ENCODE measurements around the gene EXOC3.
A peak's percentile ranks its signal among the peaks of the same experiment; 100 is the strongest.

EXOC3 gene

DNA sequence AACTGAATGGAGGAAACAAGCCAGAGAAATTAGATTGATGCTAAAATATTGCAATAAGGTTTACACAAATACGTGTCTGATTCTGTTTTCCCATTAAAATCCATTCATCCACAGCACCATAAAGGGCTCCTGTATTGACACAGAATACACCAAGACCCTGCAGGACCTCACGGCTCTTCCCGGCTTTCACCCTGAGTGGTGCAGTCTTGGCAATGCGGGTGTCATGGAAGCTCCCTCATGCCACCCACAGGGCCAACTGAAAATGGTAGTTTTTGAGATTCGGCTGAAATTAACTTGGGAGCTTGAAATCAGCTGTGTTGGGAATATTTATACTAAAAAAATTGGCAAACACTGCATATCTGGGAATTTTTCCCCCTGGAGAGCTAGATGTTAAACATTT, 17.3 kb upstream of the EXOC3 start:
- Histone ChIP-seq H3K36me3 (ENCODE audit: insufficient read depth, low read length) (no peaks in the 10 kb centered on the region), H3K4me1 (ENCODE audit: insufficient read depth, low read length, poor library complexity, severe bottlenecking) (peaks cover 25% of the 10 kb centered on the region), H3K4me2 (ENCODE audit: low read depth, low read length, poor library complexity, severe bottlenecking) (no peak overlapping the region), H3K9ac (ENCODE audit: low read depth, low read length, poor library complexity, severe bottlenecking) (peak overlapping the region; percentile 67), H4K20me1 (ENCODE audit: insufficient read depth, low read length, poor library complexity, severe bottlenecking) (no peaks in the 10 kb centered on the region), H2AFZ (ENCODE audit: low read length) (no peak overlapping the region), H3K9me3 (ENCODE audit: insufficient read depth, low read depth, low read length) (no peaks in the 10 kb centered on the region), H3K9me2 (replicated peaks; ENCODE audit: low read depth, low read length) (no peaks in the 10 kb centered on the region), H3K79me2 (ENCODE audit: insufficient read depth, low read length) (no peaks in the 10 kb centered on the region), H3F3A (ENCODE audit: low read depth) (no peaks in the 10 kb centered on the region), H3K27me3 (ENCODE audit: insufficient read depth, low read length, poor library complexity, severe bottlenecking) (no peaks in the 10 kb centered on the region), H3K4me3 (ENCODE audit: low read length, poor library complexity, severe bottlenecking) (no peak overlapping the region)
- TF ChIP-seq EZH2phosphoT487 (IDR thresholded peaks at IDR 0.05; ENCODE audit: borderline replicate concordance), result no peak
- TF ChIP-seq, protein P1, sequence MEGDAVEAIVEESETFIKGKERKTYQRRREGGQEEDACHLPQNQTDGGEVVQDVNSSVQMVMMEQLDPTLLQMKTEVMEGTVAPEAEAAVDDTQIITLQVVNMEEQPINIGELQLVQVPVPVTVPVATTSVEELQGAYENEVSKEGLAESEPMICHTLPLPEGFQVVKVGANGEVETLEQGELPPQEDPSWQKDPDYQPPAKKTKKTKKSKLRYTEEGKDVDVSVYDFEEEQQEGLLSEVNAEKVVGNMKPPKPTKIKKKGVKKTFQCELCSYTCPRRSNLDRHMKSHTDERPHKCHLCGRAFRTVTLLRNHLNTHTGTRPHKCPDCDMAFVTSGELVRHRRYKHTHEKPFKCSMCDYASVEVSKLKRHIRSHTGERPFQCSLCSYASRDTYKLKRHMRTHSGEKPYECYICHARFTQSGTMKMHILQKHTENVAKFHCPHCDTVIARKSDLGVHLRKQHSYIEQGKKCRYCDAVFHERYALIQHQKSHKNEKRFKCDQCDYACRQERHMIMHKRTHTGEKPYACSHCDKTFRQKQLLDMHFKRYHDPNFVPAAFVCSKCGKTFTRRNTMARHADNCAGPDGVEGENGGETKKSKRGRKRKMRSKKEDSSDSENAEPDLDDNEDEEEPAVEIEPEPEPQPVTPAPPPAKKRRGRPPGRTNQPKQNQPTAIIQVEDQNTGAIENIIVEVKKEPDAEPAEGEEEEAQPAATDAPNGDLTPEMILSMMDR (conservative IDR thresholded peaks at IDR 0.05; ENCODE audit: low read length), result peak; percentile 75

DNA sequence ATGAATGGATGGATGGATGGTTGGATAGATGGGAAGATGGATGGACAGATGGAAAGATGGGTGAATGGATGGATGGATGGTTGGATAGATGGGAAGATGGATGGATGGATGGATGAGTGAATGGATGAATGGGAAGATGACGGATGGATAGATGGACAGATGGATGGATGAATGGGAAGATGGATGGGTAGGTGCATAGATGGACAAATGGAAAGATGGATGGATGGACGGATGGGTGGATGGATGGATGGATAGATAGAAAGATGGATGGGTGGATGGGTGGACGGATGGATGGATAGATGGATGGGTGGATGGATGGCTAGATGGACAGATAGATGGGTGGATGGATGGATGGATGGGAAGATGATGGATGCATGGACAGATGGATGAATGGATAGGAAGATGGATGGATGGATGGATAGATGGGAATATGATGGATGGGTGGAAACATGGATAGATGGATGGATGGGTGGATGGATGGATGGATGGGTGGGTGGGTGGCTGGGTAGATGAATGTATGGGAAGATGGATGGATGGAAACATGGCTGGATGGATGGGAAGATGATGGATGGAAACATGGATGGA, 16.5 kb upstream of the EXOC3 start:
- peaks cover 30% of the 10 kb centered on the region for H3K4me1 ChIP-seq (ENCODE audit: insufficient read depth, low read length, poor library complexity, severe bottlenecking)

DNA sequence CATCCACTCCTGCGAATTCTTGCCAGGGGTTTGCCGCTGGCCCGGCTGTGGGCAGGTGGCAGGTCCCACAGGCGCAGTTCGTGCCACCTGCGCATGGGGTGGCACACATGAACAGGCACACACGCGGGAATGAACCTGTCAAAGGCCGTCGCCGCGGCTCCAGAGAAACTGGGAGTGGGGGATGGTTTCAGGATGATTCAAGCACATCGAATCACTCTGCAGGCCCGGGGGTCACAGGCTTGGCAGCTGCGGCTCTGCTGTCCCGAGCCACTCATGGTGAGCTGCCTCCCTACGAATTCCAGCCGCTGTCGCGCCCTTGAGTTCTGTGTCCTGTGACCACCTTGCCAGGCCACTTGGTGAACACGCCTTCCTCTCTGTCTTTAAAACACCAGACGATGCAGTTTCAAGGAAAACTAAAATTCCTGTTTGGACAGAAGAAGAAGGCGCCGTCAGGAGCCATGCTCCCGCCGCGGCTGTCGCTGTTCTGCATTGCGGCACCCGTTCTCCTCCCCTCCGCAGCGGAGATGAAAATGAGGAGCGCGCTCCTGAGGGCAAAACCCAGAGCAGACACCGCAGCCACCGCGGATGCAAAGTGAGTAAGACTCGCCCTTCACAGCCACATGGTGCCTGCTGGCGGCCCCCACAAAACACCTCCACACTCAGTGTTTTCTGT, 15.4 kb upstream of the EXOC3 start:
- H3F3A ChIP-seq (ENCODE audit: low read depth), result no peaks in the 10 kb centered on the region
- H3K36me3 ChIP-seq (ENCODE audit: insufficient read depth, low read length), result no peaks in the 10 kb centered on the region
- no peaks in the 10 kb centered on the region for H3K9me2 ChIP-seq (replicated peaks; ENCODE audit: low read depth, low read length)
- no peak overlapping the region for H3K4me3 ChIP-seq (ENCODE audit: low read length, poor library complexity, severe bottlenecking)
- H4K20me1 ChIP-seq (ENCODE audit: insufficient read depth, low read length, poor library complexity, severe bottlenecking), result no peaks in the 10 kb centered on the region
- no peaks in the 10 kb centered on the region for H3K9me3 ChIP-seq (ENCODE audit: insufficient read depth, low read depth, low read length)
- no peak overlapping the region for H2AFZ ChIP-seq (ENCODE audit: low read length)
- peaks cover 35% of the 10 kb centered on the region for H3K4me1 ChIP-seq (ENCODE audit: insufficient read depth, low read length, poor library complexity, severe bottlenecking)
- H3K79me2 ChIP-seq (ENCODE audit: insufficient read depth, low read length), result no peaks in the 10 kb centered on the region
- TF ChIP-seq, protein P1 (conservative IDR thresholded peaks at IDR 0.05; ENCODE audit: low read length), result no peak
- no peak for TF ChIP-seq EZH2phosphoT487 (IDR thresholded peaks at IDR 0.05; ENCODE audit: borderline replicate concordance)
- H3K27me3 ChIP-seq (ENCODE audit: insufficient read depth, low read length, poor library complexity, severe bottlenecking), result no peaks in the 10 kb centered on the region
- no peak overlapping the region for H3K9ac ChIP-seq (ENCODE audit: low read depth, low read length, poor library complexity, severe bottlenecking)
- H3K4me2 ChIP-seq (ENCODE audit: low read depth, low read length, poor library complexity, severe bottlenecking), result no peak overlapping the region

More for the DNA sequence above, 16.5 kb upstream of the EXOC3 start:
- Histone ChIP-seq H3K9ac (ENCODE audit: low read depth, low read length, poor library complexity, severe bottlenecking) (no peak overlapping the region), H2AFZ (ENCODE audit: low read length) (no peak overlapping the region), H3K79me2 (ENCODE audit: insufficient read depth, low read length) (no peaks in the 10 kb centered on the region), H3K4me3 (ENCODE audit: low read length, poor library complexity, severe bottlenecking) (no peak overlapping the region), H3K4me2 (ENCODE audit: low read depth, low read length, poor library complexity, severe bottlenecking) (no peak overlapping the region), H3F3A (ENCODE audit: low read depth) (no peaks in the 10 kb centered on the region), H4K20me1 (ENCODE audit: insufficient read depth, low read length, poor library complexity, severe bottlenecking) (no peaks in the 10 kb centered on the region), H3K36me3 (ENCODE audit: insufficient read depth, low read length) (no peaks in the 10 kb centered on the region), H3K9me3 (ENCODE audit: insufficient read depth, low read depth, low read length) (no peaks in the 10 kb centered on the region), H3K9me2 (replicated peaks; ENCODE audit: low read depth, low read length) (no peaks in the 10 kb centered on the region), H3K27me3 (ENCODE audit: insufficient read depth, low read length, poor library complexity, severe bottlenecking) (no peaks in the 10 kb centered on the region)
- no peak for TF ChIP-seq EZH2phosphoT487 (IDR thresholded peaks at IDR 0.05; ENCODE audit: borderline replicate concordance)
- TF ChIP-seq, protein P1 (conservative IDR thresholded peaks at IDR 0.05; ENCODE audit: low read length), result no peak
